K562 (cell line): ENCODE data around the gene MIDN. TPM values are rescaled to one million over a fixed set of nuclear protein-coding genes. Genes with fewer than 3 reads are reported as not detected.
A peak's percentile ranks its signal among the peaks of the same experiment; 100 is the strongest.

Experiments used
- CBX1 ChIP-seq: sonication (generic); IDR thresholded peaks from 2 replicates; pipeline ENCODE4 v1.6.1; 2016; ENCODE audit warnings: antibody characterized with exemption, low read depth, mild to moderate bottlenecking
- CTBP1 ChIP-seq: fragments of 450-650 bp; IDR thresholded peaks from 2 replicates; pipeline ENCODE4 v1.6.1; 2016; ENCODE audit warnings: borderline replicate concordance
- ETS2 ChIP-seq: IDR thresholded peaks from 2 replicates; pipeline ENCODE4 v1.6.1; 2016; ENCODE audit warnings: borderline replicate concordance, missing genetic modification characterization, mild to moderate bottlenecking, moderate library complexity, missing compliant biosample characterization; ENCODE audit not compliant: poor library complexity, severe bottlenecking
- KDM5B ChIP-seq: fragments of 200-600 bp; sonication (generic); IDR thresholded peaks from 2 replicates; pipeline ENCODE4 v1.6.1; 2012; ENCODE audit warnings: low read depth, mild to moderate bottlenecking, moderate library complexity, low read length, control low read depth, inconsistent platforms; ENCODE audit not compliant: insufficient replicate concordance
- KLF16 ChIP-seq: IDR thresholded peaks from 2 replicates; pipeline ENCODE4 v1.6.1; 2016; ENCODE audit warnings: antibody characterized with exemption
- MCM5 ChIP-seq: fragments of 450-650 bp; IDR thresholded peaks from 2 replicates; pipeline ENCODE4 v1.6.1; 2016; ENCODE audit warnings: low read depth
- MTA1 ChIP-seq: fragments of 450-650 bp; IDR thresholded peaks from 2 replicates; pipeline ENCODE4 v1.6.1; 2017; ENCODE audit warnings: borderline replicate concordance
- MXI1 ChIP-seq: IDR thresholded peaks from 2 replicates; pipeline ENCODE4 v1.6.1; 2011; ENCODE audit warnings: low read depth, mild to moderate bottlenecking, improper control_type of control experiment, low read length
- NCOA4 ChIP-seq: fragments of 450-650 bp; IDR thresholded peaks from 2 replicates; pipeline ENCODE4 v1.6.1; 2018; ENCODE audit warnings: mild to moderate bottlenecking; ENCODE audit not compliant: partially characterized antibody
- NR2F6 ChIP-seq: fragments of 450-650 bp; formaldehyde crosslinking; IDR thresholded peaks from 2 replicates; pipeline ENCODE4 v1.4.0; 2020; ENCODE audit warnings: mild to moderate bottlenecking
- PHB2 ChIP-seq: fragments of 450-650 bp; IDR thresholded peaks from 2 replicates; pipeline ENCODE4 v1.6.1; 2017; ENCODE audit warnings: low read depth
- PYGO2 ChIP-seq: fragments of 450-650 bp; IDR thresholded peaks from 2 replicates; pipeline ENCODE4 v1.6.1; 2016; ENCODE audit warnings: mild to moderate bottlenecking, missing genetic modification characterization, moderate library complexity, missing compliant biosample characterization
- SIRT6 ChIP-seq: IDR thresholded peaks from one replicate; pipeline ENCODE4 v1.6.1; 2012; ENCODE audit warnings: low read depth, mild to moderate bottlenecking, control low read depth, inconsistent platforms, low read length, moderate library complexity
- TARDBP ChIP-seq: fragments of 450-650 bp; IDR thresholded peaks from 2 replicates; pipeline ENCODE4 v1.6.1; 2016
- ZC3H4 ChIP-seq: sonication (generic); formaldehyde crosslinking; IDR thresholded peaks from 2 replicates; pipeline ENCODE4 v1.9.0; 2021; ENCODE audit warnings: missing genetic modification reagents, borderline replicate concordance
- ZC3H8 ChIP-seq: fragments of 450-650 bp; IDR thresholded peaks from 2 replicates; pipeline ENCODE4 v1.6.1; 2017
- ZKSCAN8 ChIP-seq: fragments of 200-800 bp; sonication (Bioruptor generic); IDR thresholded peaks from 2 replicates; pipeline ENCODE4 v1.6.1; 2016; ENCODE audit warnings: missing genetic modification characterization, missing compliant biosample characterization
- ZNF12 ChIP-seq: sonication (generic); formaldehyde crosslinking; IDR thresholded peaks from 2 replicates; pipeline ENCODE4 v1.4.0; 2020; ENCODE audit warnings: mild to moderate bottlenecking, missing genetic modification reagents
- ZNF121 ChIP-seq: sonication (generic); formaldehyde crosslinking; conservative IDR thresholded peaks from 2 replicates; pipeline ENCODE4 v1.8.0; 2022; ENCODE audit warnings: missing genetic modification reagents
- ZNF134 ChIP-seq: fragments of 250-450 bp; sonication (Bioruptor Pico); conservative IDR thresholded peaks from 2 replicates; pipeline ENCODE4 v1.4.0; 2020
- ZNF232 ChIP-seq: sonication (generic); formaldehyde crosslinking; IDR thresholded peaks from 2 replicates; pipeline ENCODE4 v1.8.0; 2022; ENCODE audit warnings: mild to moderate bottlenecking, missing genetic modification reagents
- ZNF318 ChIP-seq, 2 experiments: fragments of 450-650 bp; IDR thresholded peaks; 2 replicates each; pipeline ENCODE4 v1.6.1; 2016; ENCODE audit warnings: mild to moderate bottlenecking in 2 of 2, borderline replicate concordance in 1 of 2, low read depth in 1 of 2, moderate library complexity in 1 of 2
- ZNF57 ChIP-seq: fragments of 450-650 bp; formaldehyde crosslinking; IDR thresholded peaks from 2 replicates; pipeline ENCODE4 v1.4.0; 2020; ENCODE audit warnings: mild to moderate bottlenecking, moderate library complexity
- ZNF76 ChIP-seq: fragments of 250-450 bp; sonication (Bioruptor Pico); IDR thresholded peaks from 2 replicates; pipeline ENCODE4 v1.4.0; 2020; ENCODE audit warnings: mild to moderate bottlenecking, moderate library complexity, borderline replicate concordance
- polyA plus RNA-seq, 8 experiments: library from polyadenylated mRNA; depleted of rRNA in 4 of 8; stranded (reverse) in 5 of 8; unstranded in 3 of 8; fragments of >200 nt; fragmentation: Nextera tagmentation in 2 of 8; fragmentation: Illumina TruSeq in 1 of 8; extraction: Ambion mirVana in 2 of 8; extraction: Trizol in 1 of 8; gene quantifications; 2 replicates each; pipeline versions ENCODE4 v1.2.1 to v1.2.3, GENCODE V29; 2011 to 2014; ENCODE audit warnings: inconsistent platforms in 1 of 8, missing spikeins in 1 of 8
- total RNA-seq, 7 experiments: library from RNA; depleted of rRNA in 6 of 7; stranded (reverse); fragments of >200 nt in 6 of 7; fragmentation: Illumina TruSeq in 2 of 7; extraction: Trizol in 2 of 7; gene quantifications; 2 replicates each; pipeline versions ENCODE4 v1.2.1 to v1.2.3, GENCODE V29; 2011 to 2021; ENCODE audit warnings: low replicate concordance in 1 of 7

The MIDN gene
- total and polyA plus RNA-seq, 9 of the 15 experiments (the other 6 are each of a cell fraction or from before 2014, with no cell fraction given): 0.17 to 120 (median 10.1) TPM

- TF ChIP-seq CTBP1 (peak; percentile 68; the same call in 1 of the 2 replicates), ZC3H8 (no peak), NCOA4 (no peak), MTA1 (peak; percentile 22; the same call in 1 of the 2 replicates), KLF16 (0 out of 2 replicates have a peak, but pooled peaks have one; percentile 19), PHB2 (no peak), ZNF57 (CRISPR knock-in tag) (no peak), ETS2 (tag) (no peak), KDM5B (peak; percentile 93), ZNF134 (CRISPR knock-in tag) (no peak), SIRT6 (no peak), ZNF318 (IDR thresholded peaks at IDR 0.05; ENCODE audit: borderline replicate concordance in 1 of 2, low read depth in 1 of 2) (no peak), TARDBP (0 out of 2 replicates have a peak, but pooled peaks have one; percentile 59), CBX1 (peak; percentile 93; the same call in 1 of the 2 replicates), MXI1 (no peak; the same call in 1 of the 2 replicates), ZNF232 (no peak; the same call in 1 of the 2 replicates), ZC3H4 (CRISPR knock-in tag) (no peak), ZKSCAN8 (CRISPR knock-in tag) (no peak), ZNF76 (no peak), ZNF12 (CRISPR knock-in tag) (no peak), MCM5 (no peak), PYGO2 (tag) (no peak), ZNF121 (no peak), NR2F6 (CRISPR knock-in tag) (no peak)
Measured at GRCh38 chr19:1248139-1248785, at the start of gene MIDN (continued).
